IPS-15b (cell line): ENCODE measurements around the gene SPATA31C1.
"Not testable (repeated sequence)": the region's sequence is repeated elsewhere in the genome, so short reads cannot be mapped to it uniquely, and the experiment has no call there.

Source experiments
- H3K27me3 ChIP-seq: one replicate; pipeline ENCODE4 v1.6.1; 2013; ENCODE audit warnings: low read length; ENCODE audit not compliant: control insufficient read depth, insufficient read depth
- H3K36me3 ChIP-seq: one replicate; pipeline ENCODE4 v1.6.1; 2013; ENCODE audit warnings: low read length; ENCODE audit not compliant: control insufficient read depth, insufficient read depth
- H3K4me1 ChIP-seq: one replicate; pipeline ENCODE4 v1.6.1; 2013; ENCODE audit warnings: mild to moderate bottlenecking, low read length; ENCODE audit not compliant: control insufficient read depth, insufficient read depth
- H3K4me3 ChIP-seq: one replicate; pipeline ENCODE4 v1.5.1; 2013; ENCODE audit warnings: low read depth, low read length
- H3K9ac ChIP-seq: one replicate; pipeline ENCODE4 v1.6.1; 2013; ENCODE audit warnings: low read depth, mild to moderate bottlenecking, low read length
- H3K9me3 ChIP-seq: one replicate; pipeline ENCODE4 v1.6.1; 2013; ENCODE audit warnings: mild to moderate bottlenecking, low read length; ENCODE audit not compliant: control insufficient read depth, insufficient read depth

SPATA31C1 gene

DNA sequence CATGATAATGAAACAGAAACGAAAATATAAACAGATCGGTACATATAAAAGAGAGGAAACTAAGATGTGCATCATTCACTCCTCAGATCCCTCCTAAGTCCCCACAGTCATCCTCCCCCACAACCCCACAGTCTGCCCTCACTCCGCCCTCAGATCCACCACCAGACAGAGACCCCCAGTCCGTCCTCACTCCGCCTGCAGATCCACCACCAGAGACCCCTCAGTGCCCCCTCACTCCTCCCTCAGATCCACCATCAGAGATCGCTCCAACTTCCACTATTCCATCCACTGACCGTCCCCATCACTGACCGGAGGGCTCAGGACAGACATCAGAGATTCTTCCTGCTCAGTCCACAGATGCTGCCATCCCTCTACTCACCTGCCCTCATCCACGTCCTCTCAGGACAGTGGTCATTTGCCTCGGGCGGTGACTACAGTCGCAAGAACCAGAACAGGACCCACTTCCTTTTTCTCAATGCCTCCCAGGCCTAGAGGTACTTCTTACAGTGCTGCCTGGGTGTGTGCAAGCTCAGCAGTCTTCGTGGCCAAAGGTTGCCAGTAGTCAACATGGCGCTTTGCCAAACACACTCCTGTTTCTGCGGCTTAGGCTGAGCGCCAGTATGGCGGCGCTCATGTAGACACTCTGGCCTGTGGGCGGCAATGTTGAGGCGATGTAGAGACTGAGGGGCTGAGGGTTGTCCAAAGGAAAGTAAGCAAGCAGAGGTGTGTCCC is 8.3 kb upstream of the SPATA31C1 start:
- no peaks in the 10 kb centered on the region for H3K36me3 ChIP-seq

DNA sequence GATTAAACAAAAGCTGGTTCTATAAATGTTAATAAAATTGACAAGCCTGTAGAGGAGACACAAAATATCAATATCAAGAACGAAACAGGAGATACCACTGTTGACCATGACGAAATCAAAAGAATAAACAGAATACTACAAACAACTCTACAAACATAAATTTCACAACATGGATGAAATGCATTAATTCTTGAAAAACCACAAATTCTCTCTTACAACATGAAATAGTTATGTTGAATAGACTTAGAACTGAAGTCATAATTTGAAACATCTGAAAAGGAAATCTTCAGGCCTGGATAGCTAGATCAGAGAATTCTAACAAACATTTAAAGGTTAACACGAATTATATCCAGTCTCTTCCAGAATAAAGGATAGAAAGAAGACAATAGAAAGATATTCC is 6.9 kb upstream of the SPATA31C1 start:
- H3K27me3 ChIP-seq: no peaks in the 10 kb centered on the region
- H3K4me1 ChIP-seq: no peaks in the 10 kb centered on the region
- no peak overlapping the region for H3K4me3 ChIP-seq
- no peaks in the 10 kb centered on the region for H3K36me3 ChIP-seq
- no peaks in the 10 kb centered on the region for H3K9me3 ChIP-seq
- no peak overlapping the region for H3K9ac ChIP-seq

More for the DNA sequence above, 8.3 kb upstream of the SPATA31C1 start:
- H3K4me1 ChIP-seq: no peaks in the 10 kb centered on the region
- no peaks in the 10 kb centered on the region for H3K27me3 ChIP-seq
- H3K9me3 ChIP-seq: no peaks in the 10 kb centered on the region
- H3K4me3 ChIP-seq: no peak overlapping the region
- no peak overlapping the region for H3K9ac ChIP-seq

DNA sequence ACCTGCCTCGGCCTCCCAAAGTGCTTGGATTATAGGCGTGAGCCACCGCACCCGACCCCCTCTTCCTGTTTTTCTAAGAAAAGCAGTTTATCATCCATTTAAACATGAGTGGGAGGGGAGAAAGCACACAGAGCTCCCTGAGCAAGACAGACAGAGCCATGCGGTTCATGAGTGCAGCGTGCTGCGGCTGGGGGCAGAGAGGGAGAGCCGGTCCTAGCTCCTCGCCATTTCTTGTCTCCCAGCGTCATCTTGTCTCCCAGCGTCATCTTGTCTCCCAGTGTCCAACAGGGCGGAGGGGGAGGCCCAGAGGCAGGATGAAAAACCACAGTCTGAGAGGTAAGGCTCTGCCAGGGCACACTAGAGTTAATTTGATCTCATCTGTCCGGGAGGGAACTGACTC is 1.3 kb downstream of the SPATA31C1 start:
- not testable (repeated sequence) for H3K4me1 ChIP-seq, H3K9me3 ChIP-seq, H3K36me3 ChIP-seq, H3K4me3 ChIP-seq, H3K9ac ChIP-seq, H3K27me3 ChIP-seq

DNA sequence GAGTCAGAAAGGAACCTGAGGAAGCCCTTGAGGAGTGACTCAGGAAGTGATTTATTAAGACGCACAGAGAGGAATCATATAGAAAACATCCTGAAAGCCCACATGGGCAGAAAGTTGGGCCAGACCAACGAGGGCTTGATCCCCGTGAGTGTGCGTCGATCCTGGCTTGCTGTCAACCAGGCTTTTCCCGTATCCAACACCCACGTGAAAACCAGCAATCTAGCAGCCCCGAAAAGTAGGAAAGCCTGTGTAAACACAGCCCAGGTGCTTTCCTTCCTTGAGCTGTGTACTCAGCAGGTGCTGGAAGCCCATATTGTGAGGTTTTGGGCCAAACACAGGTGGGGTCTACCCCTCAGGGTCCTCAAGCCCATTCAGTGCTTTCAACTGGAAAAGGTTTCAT is 3.8 kb downstream of the SPATA31C1 start:
- not testable (repeated sequence) for H3K36me3 ChIP-seq, H3K27me3 ChIP-seq, H3K9me3 ChIP-seq, H3K4me1 ChIP-seq, H3K9ac ChIP-seq, H3K4me3 ChIP-seq

DNA sequence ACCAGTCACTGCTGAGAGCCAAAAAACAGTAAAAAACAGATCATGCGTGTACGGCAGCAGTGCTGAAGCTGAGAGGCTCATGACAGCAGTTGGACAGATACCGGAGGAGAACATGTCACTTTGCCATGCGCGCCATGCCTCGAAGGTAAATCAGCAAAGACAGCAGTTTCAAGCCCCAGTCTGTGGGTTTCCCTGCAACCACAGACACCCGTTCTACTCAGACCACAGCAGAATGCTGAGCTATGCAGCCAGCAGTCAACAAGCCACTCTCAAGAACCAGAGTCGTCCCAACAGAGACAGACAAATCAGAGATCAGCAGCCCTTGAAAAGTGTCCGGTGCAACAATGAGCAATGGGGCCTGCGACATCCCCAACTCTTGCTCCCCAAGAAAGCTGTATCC is 5.2 kb downstream of the SPATA31C1 start:
- not testable (repeated sequence) for H3K9ac ChIP-seq, H3K9me3 ChIP-seq, H3K27me3 ChIP-seq, H3K4me3 ChIP-seq, H3K4me1 ChIP-seq, H3K36me3 ChIP-seq

DNA sequence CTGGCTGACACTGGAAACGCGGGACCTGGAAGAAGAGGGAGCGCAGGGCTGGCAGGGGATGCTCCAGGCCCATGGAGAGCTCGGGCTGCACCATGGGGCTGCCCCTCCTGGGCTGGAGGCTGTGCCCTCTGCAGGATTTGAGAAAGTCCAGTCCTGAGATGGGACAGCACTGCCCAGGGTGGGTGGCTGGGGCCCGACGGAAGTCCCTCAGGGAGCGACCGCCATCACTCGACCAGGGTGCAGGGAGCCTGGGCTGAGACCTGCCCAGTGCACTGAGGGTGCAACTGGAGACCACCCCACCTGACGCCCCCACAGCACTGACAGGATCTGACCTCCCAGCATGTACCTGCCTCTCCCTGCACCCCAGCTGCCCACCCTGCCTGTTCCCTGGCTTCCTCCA is 7.1 kb downstream of the SPATA31C1 start:
- H3K4me3 ChIP-seq, H3K4me1 ChIP-seq, H3K9me3 ChIP-seq, H3K27me3 ChIP-seq, H3K9ac ChIP-seq, H3K36me3 ChIP-seq: not testable (repeated sequence)

DNA sequence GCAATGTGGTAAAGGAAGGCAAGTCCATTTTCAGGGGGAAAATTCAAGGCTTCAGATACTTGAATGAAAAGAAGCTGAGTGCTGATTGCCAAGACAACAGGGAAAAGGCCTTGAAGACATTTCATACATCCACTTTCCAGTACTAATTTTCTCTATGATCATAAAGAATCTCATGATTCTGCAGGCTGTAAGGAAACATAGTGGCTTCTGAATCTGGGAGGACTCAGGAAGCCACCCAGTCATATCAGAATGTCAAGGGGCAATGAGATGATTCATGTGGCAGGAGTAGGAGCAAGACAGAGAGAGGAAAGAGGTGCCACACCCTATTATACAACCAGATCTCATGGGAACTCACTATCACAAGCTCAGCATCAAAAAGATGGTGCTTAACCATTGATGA is 11.4 kb downstream of the SPATA31C1 start:
- H3K4me1 ChIP-seq, H3K36me3 ChIP-seq, H3K27me3 ChIP-seq, H3K9ac ChIP-seq, H3K9me3 ChIP-seq, H3K4me3 ChIP-seq: not testable (repeated sequence)

DNA sequence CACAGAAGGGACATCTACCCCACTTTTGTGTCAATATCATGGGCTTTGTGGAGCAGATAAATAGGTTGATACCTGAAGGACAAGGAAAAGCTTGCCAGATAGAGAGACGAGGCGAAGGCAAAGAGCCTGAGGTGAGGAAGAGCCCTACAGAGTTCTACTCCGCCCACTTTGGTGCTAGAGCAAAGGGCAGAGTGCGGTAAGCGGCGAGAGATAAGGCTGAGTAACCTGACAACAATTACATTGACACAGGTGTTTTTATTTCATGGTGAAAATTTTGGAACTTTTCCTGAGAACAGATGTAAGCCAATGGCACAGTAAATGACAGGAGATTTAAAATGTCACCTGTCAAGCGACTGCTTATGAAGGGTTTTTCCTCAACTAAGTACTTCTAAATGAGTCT is 16.7 kb downstream of the SPATA31C1 start:
- H3K9me3 ChIP-seq, H3K9ac ChIP-seq, H3K36me3 ChIP-seq: not testable (repeated sequence)

DNA sequence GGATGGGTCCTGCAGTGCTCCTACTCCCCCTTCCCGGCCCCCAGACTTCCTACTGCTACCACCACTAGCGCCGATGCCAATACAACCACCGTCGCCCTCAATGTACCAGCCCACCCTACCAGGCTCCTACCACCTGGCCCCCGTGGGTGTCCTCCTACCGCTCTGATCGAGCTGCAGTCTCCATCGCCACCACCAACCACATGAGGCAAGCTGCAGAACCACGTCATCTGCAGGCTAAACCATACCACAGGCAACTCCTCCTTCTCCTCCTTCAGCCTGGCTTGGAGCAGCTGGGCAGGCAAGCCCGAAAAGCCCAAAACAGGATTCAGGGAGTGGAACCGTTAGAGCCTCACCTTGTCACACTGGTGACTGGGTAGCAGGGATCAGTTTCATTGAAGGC is 19.6 kb downstream of the SPATA31C1 start:
- not testable (repeated sequence) for H3K27me3 ChIP-seq, H3K4me1 ChIP-seq, H3K4me3 ChIP-seq, H3K9me3 ChIP-seq, H3K9ac ChIP-seq, H3K36me3 ChIP-seq

More for the DNA sequence above, 16.7 kb downstream of the SPATA31C1 start:
- not testable (repeated sequence) for H3K4me1 ChIP-seq, H3K4me3 ChIP-seq, H3K27me3 ChIP-seq

DNA sequence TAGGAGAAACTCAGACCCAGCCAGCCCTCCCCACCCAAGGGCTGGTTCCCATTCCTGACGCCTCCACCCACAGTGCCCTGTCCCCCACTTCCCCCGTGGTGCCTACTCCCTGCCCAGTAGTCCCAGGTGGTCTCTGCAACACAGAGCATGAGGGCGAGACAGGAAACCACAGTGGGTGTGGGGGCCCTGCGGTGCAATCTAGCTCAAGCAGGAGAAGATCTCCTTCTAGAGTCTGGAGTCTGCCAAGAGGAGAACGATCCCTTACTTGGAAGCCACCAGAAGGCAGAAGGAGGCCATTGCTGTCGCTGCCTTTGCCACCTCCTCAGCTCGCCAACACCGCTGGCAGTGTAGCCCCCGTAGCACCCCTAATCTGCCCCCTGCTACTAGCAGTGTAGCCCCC is 20.2 kb downstream of the SPATA31C1 start:
- H3K9me3 ChIP-seq, H3K27me3 ChIP-seq: not testable (repeated sequence)

DNA sequence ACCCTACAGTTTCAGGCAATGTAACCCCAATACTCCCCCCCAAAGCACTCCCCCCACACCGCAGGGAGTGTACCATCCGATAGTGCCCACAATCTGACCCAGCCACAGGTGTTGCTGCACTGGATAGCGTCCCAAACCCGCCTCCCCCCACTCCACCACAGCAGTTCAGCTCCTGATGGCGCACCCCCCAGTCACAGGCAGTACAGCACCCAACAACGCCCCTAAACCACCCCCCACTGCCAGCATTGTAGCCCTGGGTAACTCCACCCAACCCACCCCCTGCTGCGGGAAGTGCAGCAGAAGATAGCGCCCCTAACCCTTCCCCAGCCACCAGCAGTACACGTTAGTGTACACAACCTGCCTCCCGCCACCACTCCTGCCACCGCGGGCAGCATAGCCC is 20.6 kb downstream of the SPATA31C1 start:
- H3K36me3 ChIP-seq, H3K4me1 ChIP-seq, H3K9ac ChIP-seq, H3K27me3 ChIP-seq, H3K9me3 ChIP-seq, H3K4me3 ChIP-seq: not testable (repeated sequence)

More for the DNA sequence above, 20.2 kb downstream of the SPATA31C1 start:
- not testable (repeated sequence) for H3K4me3 ChIP-seq, H3K36me3 ChIP-seq, H3K9ac ChIP-seq, H3K4me1 ChIP-seq

DNA sequence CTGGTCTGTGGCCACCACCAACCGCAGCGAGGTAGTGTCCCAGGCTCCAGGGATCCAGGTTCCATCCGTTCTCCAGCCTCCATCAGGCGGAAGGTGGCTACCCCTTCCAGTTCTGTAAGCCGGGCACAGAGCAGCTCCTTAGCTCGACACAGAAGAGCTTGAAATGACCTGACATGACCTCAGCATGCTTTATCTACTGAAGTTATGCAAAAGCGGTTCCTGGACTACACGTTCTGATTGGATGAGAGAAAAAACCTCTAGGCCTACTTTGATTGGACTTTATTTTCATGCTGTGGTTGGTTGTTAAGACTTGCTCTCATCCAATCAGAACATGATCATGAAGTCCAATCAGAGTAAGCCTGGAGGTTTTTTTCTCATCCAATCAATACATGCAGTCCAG is 21.3 kb downstream of the SPATA31C1 start:
- H3K9me3 ChIP-seq, H3K4me3 ChIP-seq, H3K27me3 ChIP-seq, H3K9ac ChIP-seq, H3K4me1 ChIP-seq, H3K36me3 ChIP-seq: not testable (repeated sequence)

DNA sequence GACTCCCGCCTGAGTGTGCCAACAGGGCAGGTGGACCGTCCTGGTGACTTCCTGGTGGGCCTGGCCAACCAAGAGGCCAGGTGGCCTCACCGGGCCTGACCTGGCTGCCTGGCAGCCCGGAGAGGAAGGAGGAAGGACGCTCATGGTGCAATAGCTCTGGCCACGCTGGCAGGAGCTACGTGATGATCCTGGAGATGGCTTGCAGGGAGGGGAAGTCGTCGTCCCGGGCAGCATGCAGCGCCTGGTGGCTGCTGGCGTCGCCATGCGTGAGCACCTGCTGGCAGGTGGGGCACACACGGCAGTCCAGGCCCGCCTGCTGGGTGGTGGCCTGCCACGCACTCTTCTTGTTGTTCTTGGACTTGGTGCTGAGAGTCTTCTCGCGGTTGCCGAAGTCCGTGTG is 26.3 kb downstream of the SPATA31C1 start:
- no peaks in the 10 kb centered on the region for H3K36me3 ChIP-seq
- H3K9ac ChIP-seq: no peak overlapping the region
- H3K9me3 ChIP-seq: no peaks in the 10 kb centered on the region
- peaks cover 4% of the 10 kb centered on the region for H3K4me1 ChIP-seq
- peaks cover 15% of the 10 kb centered on the region for H3K27me3 ChIP-seq
- no peak overlapping the region for H3K4me3 ChIP-seq
